ENCODE data around the gene ACER3. TPM values are rescaled to one million over a fixed set of nuclear protein-coding genes. Genes with fewer than 3 reads are reported as not detected.

ACER3 gene
- total RNA-seq, 1 donor from 2014 or later: 25.7 TPM

- Mint-ChIP-seq H3K4me1 (ENCODE audit: low read depth, unreplicated experiment) (peaks cover 4% of the 10 kb centered on the region), H3K4me3 (ENCODE audit: unreplicated experiment) (no peak overlapping the region)
- TF ChIP-seq CTCF (IDR thresholded peaks at IDR 0.05; ENCODE audit: partially characterized antibody, unreplicated experiment): no peak
These were observed 195.2 kb downstream of the ACER3 start for GRCh38 chr11:77055913-77056312.

GRCh38 chr11:77056814-77057402 lies 196.2 kb downstream of the ACER3 start:
- Mint-ChIP-seq H3K4me1 (ENCODE audit: low read depth, unreplicated experiment) (peaks cover 4% of the 10 kb centered on the region), H3K27ac (ENCODE audit: unreplicated experiment) (no peak overlapping the region), H3K36me3 (ENCODE audit: unreplicated experiment) (peaks cover 10% of the 10 kb centered on the region), H3K9me3 (ENCODE audit: unreplicated experiment) (peaks cover 2% of the 10 kb centered on the region), H3K27me3 (ENCODE audit: unreplicated experiment) (peaks cover 2% of the 10 kb centered on the region), H3K4me3 (ENCODE audit: unreplicated experiment) (no peak overlapping the region)
- no peak for TF ChIP-seq CTCF (IDR thresholded peaks at IDR 0.05; ENCODE audit: partially characterized antibody, unreplicated experiment)
- no peak for DNase-seq

More at GRCh38 chr11:77055913-77056312, 195.2 kb downstream of the ACER3 start:
- Mint-ChIP-seq H3K27me3 (ENCODE audit: unreplicated experiment) (peaks cover 2% of the 10 kb centered on the region), H3K9me3 (ENCODE audit: unreplicated experiment) (peaks cover 2% of the 10 kb centered on the region), H3K27ac (ENCODE audit: unreplicated experiment) (no peak overlapping the region), H3K36me3 (ENCODE audit: unreplicated experiment) (peaks cover 9% of the 10 kb centered on the region)
- no peak for DNase-seq

GRCh38 chr11:77057938-77058474 lies 197.3 kb downstream of the ACER3 start:
- Mint-ChIP-seq H3K4me3 (ENCODE audit: unreplicated experiment) (no peak overlapping the region), H3K9me3 (ENCODE audit: unreplicated experiment) (peaks cover 3% of the 10 kb centered on the region), H3K27ac (ENCODE audit: unreplicated experiment) (no peak overlapping the region), H3K4me1 (ENCODE audit: low read depth, unreplicated experiment) (peaks cover 4% of the 10 kb centered on the region), H3K27me3 (ENCODE audit: unreplicated experiment) (peaks cover 2% of the 10 kb centered on the region), H3K36me3 (ENCODE audit: unreplicated experiment) (peaks cover 10% of the 10 kb centered on the region)
- no peak for TF ChIP-seq CTCF (IDR thresholded peaks at IDR 0.05; ENCODE audit: partially characterized antibody, unreplicated experiment)
- DNase-seq: no peak

GRCh38 chr11:77058900-77059299 lies 198.2 kb downstream of the ACER3 start:
- Mint-ChIP-seq H3K27me3 (ENCODE audit: unreplicated experiment) (peaks cover 2% of the 10 kb centered on the region), H3K36me3 (ENCODE audit: unreplicated experiment) (peaks cover 6% of the 10 kb centered on the region), H3K27ac (ENCODE audit: unreplicated experiment) (no peak overlapping the region), H3K9me3 (ENCODE audit: unreplicated experiment) (peaks cover 8% of the 10 kb centered on the region), H3K4me1 (ENCODE audit: low read depth, unreplicated experiment) (peaks cover 4% of the 10 kb centered on the region), H3K4me3 (ENCODE audit: unreplicated experiment) (no peak overlapping the region)
- TF ChIP-seq CTCF (IDR thresholded peaks at IDR 0.05; ENCODE audit: partially characterized antibody, unreplicated experiment): no peak
- no peak for DNase-seq

- peaks cover 8% of the 10 kb centered on the region for H3K9me3 Mint-ChIP-seq (ENCODE audit: unreplicated experiment)
- H3K36me3 Mint-ChIP-seq (ENCODE audit: unreplicated experiment): peaks cover 6% of the 10 kb centered on the region
- H3K27ac Mint-ChIP-seq (ENCODE audit: unreplicated experiment): no peak overlapping the region
- H3K4me3 Mint-ChIP-seq (ENCODE audit: unreplicated experiment): no peak overlapping the region
- DNase-seq: no peak
- TF ChIP-seq CTCF (IDR thresholded peaks at IDR 0.05; ENCODE audit: partially characterized antibody, unreplicated experiment): no peak
- H3K27me3 Mint-ChIP-seq (ENCODE audit: unreplicated experiment): peaks cover 4% of the 10 kb centered on the region
- peaks cover 4% of the 10 kb centered on the region for H3K4me1 Mint-ChIP-seq (ENCODE audit: low read depth, unreplicated experiment)
These were observed 199.1 kb downstream of the ACER3 start for GRCh38 chr11:77059806-77060205.

All from glutamatergic neuron (in vitro differentiated cells).